C4-2B (cell line): Measurements from ENCODE around the gene DNPH1.

Experiments
- ZFX ChIP-seq: fragments of 450-650 bp; IDR thresholded peaks from 2 replicates; pipeline ENCODE4 v1.6.1; 2017
- TF ChIP-seq, protein P1 (sequence below): fragments of 450-650 bp; conservative IDR thresholded peaks from 2 replicates; pipeline ENCODE4 v1.5.1; 2017; ENCODE audit warnings: mild to moderate bottlenecking

DNA sequence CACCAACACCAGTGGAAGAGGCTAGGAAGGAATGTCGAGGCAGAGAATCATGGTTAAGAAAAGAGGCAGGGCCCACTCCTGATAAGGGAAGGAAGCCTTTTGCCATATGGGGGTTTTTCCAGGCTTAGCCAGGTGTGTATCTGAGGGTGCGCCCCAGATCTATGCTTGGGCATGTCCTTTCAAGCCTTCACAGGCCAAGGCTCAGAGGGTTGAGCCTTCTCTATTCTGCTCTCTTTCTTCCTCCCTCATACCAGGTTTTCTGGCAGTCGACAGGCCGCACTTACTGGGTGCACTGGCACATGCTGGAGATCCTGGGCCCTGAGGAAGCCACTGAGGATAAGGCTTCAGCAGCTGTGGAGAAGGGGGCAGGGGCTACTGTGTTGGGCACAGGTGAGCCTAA, 42.6 kb downstream of the DNPH1 start:
- TF ChIP-seq, protein P1, sequence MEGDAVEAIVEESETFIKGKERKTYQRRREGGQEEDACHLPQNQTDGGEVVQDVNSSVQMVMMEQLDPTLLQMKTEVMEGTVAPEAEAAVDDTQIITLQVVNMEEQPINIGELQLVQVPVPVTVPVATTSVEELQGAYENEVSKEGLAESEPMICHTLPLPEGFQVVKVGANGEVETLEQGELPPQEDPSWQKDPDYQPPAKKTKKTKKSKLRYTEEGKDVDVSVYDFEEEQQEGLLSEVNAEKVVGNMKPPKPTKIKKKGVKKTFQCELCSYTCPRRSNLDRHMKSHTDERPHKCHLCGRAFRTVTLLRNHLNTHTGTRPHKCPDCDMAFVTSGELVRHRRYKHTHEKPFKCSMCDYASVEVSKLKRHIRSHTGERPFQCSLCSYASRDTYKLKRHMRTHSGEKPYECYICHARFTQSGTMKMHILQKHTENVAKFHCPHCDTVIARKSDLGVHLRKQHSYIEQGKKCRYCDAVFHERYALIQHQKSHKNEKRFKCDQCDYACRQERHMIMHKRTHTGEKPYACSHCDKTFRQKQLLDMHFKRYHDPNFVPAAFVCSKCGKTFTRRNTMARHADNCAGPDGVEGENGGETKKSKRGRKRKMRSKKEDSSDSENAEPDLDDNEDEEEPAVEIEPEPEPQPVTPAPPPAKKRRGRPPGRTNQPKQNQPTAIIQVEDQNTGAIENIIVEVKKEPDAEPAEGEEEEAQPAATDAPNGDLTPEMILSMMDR, result no peak
- TF ChIP-seq ZFX, result no peak
